Ishikawa (cell line): ENCODE measurements around the gene ADAP1.

Experiments
- CEBPB ChIP-seq: IDR thresholded peaks from 2 replicates; pipeline ENCODE4 v1.6.1; 2012
- CREB1 ChIP-seq: IDR thresholded peaks from 2 replicates; pipeline ENCODE4 v1.6.1; 2012; ENCODE audit warnings: low read depth
- EGR1 ChIP-seq: IDR thresholded peaks from 2 replicates; pipeline ENCODE4 v1.6.1; 2012
- EP300 ChIP-seq: IDR thresholded peaks from 2 replicates; pipeline ENCODE4 v1.6.1; 2012; ENCODE audit warnings: borderline replicate concordance
- FOXM1 ChIP-seq: IDR thresholded peaks from 2 replicates; pipeline ENCODE4 v1.6.1; 2012; ENCODE audit warnings: low read depth, borderline replicate concordance
- MAX ChIP-seq: IDR thresholded peaks from 2 replicates; pipeline ENCODE4 v1.6.1; 2012
- NFIC ChIP-seq: IDR thresholded peaks from 2 replicates; pipeline ENCODE4 v1.6.1; 2012
- RAD21 ChIP-seq: IDR thresholded peaks from 2 replicates; pipeline ENCODE4 v1.6.1; 2012; ENCODE audit warnings: low read depth
- REST ChIP-seq: IDR thresholded peaks from 2 replicates; pipeline ENCODE4 v1.6.1; 2012; ENCODE audit warnings: low read depth, mild to moderate bottlenecking
- TAF1 ChIP-seq: IDR thresholded peaks from 2 replicates; pipeline ENCODE4 v1.6.1; 2012; ENCODE audit warnings: low read depth, mild to moderate bottlenecking
- TCF12 ChIP-seq: IDR thresholded peaks from 2 replicates; pipeline ENCODE4 v1.6.1; 2012; ENCODE audit warnings: low read depth
- TEAD4 ChIP-seq: IDR thresholded peaks from 2 replicates; pipeline ENCODE4 v1.6.1; 2012
- USF1 ChIP-seq: IDR thresholded peaks from 2 replicates; pipeline ENCODE4 v1.6.1; 2012
- YY1 ChIP-seq: IDR thresholded peaks from 2 replicates; pipeline ENCODE4 v1.6.1; 2012; ENCODE audit warnings: low read depth
- ZBTB7A ChIP-seq: IDR thresholded peaks from 2 replicates; pipeline ENCODE4 v1.6.1; 2012; ENCODE audit warnings: low read depth

ADAP1 gene

GRCh38 chr7:918118-918425 lies 36.4 kb downstream of the ADAP1 start:
- no peak for TF ChIP-seq MAX
- TF ChIP-seq TEAD4 = no peak
- TF ChIP-seq RAD21 = no peak
- no peak for TF ChIP-seq NFIC
- TF ChIP-seq TAF1 = no peak
- no peak for TF ChIP-seq REST
- TF ChIP-seq CREB1 = no peak
- TF ChIP-seq YY1 = no peak
- TF ChIP-seq USF1 = no peak
- no peak for TF ChIP-seq TCF12
- no peak for TF ChIP-seq FOXM1
- no peak for TF ChIP-seq EP300
- no peak for TF ChIP-seq EGR1
- TF ChIP-seq CEBPB = no peak
- TF ChIP-seq ZBTB7A = no peak

- no peak for TF ChIP-seq EP300
- no peak for TF ChIP-seq TAF1
- TF ChIP-seq CEBPB = no peak
- TF ChIP-seq RAD21 = no peak
- TF ChIP-seq ZBTB7A = no peak
- no peak for TF ChIP-seq FOXM1
- no peak for TF ChIP-seq USF1
- no peak for TF ChIP-seq EGR1
- TF ChIP-seq REST = no peak
- no peak for TF ChIP-seq TCF12
- no peak for TF ChIP-seq NFIC
- TF ChIP-seq TEAD4 = no peak
- no peak for TF ChIP-seq MAX
- TF ChIP-seq YY1 = no peak
Observed at GRCh38 chr7:917255-918117, 37.0 kb downstream of the ADAP1 start.

- TF ChIP-seq TAF1 (no peak), MAX (peak; percentile 62), ZBTB7A (peak; percentile 47; the same call in 1 of the 2 replicates), USF1 (no peak), REST (no peak), EP300 (no peak), NFIC (peak; percentile 96), TCF12 (peak; percentile 24; the same call in 1 of the 2 replicates), CEBPB (no peak)
Observed at GRCh38 chr7:916291-916941, 38.1 kb downstream of the ADAP1 start.
